ENCODE measurements around the gene PWWP2B. TPM values are rescaled to one million over a fixed set of nuclear protein-coding genes. Genes with fewer than 3 reads are reported as not detected.

The PWWP2B gene
- total and polyA plus RNA-seq, 2 experiments from 2014 or later = 11.8 to 35.7 TPM

- no peaks in the 10 kb centered on the region for H3K9me3 ChIP-seq (ENCODE audit: low read depth)
- H3K27ac ChIP-seq = peak overlapping the region; percentile 39
- DNase-seq (ENCODE audit: low read depth in 1 of 2, low spot score in 1 of 2) = peak in 1 of 2 donors; percentile 21
- H3K4me3 ChIP-seq = no peak overlapping the region
- no peaks in the 10 kb centered on the region for H3K4me1 ChIP-seq (ENCODE audit: low read depth)
- TF ChIP-seq, protein P1, sequence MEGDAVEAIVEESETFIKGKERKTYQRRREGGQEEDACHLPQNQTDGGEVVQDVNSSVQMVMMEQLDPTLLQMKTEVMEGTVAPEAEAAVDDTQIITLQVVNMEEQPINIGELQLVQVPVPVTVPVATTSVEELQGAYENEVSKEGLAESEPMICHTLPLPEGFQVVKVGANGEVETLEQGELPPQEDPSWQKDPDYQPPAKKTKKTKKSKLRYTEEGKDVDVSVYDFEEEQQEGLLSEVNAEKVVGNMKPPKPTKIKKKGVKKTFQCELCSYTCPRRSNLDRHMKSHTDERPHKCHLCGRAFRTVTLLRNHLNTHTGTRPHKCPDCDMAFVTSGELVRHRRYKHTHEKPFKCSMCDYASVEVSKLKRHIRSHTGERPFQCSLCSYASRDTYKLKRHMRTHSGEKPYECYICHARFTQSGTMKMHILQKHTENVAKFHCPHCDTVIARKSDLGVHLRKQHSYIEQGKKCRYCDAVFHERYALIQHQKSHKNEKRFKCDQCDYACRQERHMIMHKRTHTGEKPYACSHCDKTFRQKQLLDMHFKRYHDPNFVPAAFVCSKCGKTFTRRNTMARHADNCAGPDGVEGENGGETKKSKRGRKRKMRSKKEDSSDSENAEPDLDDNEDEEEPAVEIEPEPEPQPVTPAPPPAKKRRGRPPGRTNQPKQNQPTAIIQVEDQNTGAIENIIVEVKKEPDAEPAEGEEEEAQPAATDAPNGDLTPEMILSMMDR (IDR thresholded peaks at IDR 0.05; ENCODE audit: low read depth, low read length) = no peak
- no peaks in the 10 kb centered on the region for H3K27me3 ChIP-seq
- H3K36me3 ChIP-seq = peaks cover 9% of the 10 kb centered on the region
These were observed 32.9 kb upstream of the PWWP2B start for GRCh38 chr10:132363921-132364593.

DNA sequence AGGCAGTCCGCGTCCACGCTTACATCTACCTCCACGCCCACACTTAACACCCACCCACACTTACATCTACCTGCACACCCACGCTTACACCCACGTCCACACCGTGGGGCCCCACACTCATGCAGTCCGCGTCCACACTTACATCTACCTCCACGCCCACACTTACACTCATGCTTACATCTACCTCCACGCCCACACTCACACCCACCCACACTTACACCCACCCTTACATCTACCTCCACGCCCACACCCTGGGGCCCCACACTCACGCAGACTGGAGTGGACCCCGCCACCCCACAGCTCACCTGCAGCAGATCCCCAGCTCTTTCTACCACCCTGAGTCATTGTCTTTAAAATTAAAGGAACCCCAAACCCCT is 32.4 kb upstream of the PWWP2B start:
- H3K27ac ChIP-seq = no peak overlapping the region

DNA sequence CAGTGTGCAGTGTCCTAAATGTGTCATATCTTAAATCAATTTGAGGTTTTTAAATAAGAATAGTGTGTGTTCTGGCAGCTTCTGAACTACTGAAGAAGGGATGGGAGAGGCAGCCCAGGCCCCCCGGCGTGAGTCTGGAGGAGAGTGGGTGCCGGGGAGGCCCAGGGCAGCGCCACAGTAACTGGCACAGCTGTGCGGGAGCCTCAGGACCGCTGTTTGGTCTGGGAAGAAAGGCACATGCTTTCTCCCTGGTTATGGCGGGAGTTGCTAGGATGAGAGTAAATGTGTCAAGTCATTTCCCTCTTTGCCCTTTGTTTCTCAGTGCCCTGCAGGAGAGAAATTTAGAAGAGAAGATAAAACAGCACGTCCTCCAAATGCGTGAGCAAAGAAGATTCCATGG is 31.9 kb upstream of the PWWP2B start:
- H3K36me3 ChIP-seq = peaks cover 9% of the 10 kb centered on the region
- H3K27me3 ChIP-seq = no peaks in the 10 kb centered on the region
- H3K9me3 ChIP-seq (ENCODE audit: low read depth) = no peaks in the 10 kb centered on the region
- H3K4me3 ChIP-seq = no peak overlapping the region
- no peak overlapping the region for H3K27ac ChIP-seq
- TF ChIP-seq, protein P1 (IDR thresholded peaks at IDR 0.05; ENCODE audit: low read depth, low read length) = no peak
- DNase-seq (ENCODE audit: low read depth in 1 of 2, low spot score in 1 of 2) = no peak
- no peaks in the 10 kb centered on the region for H3K4me1 ChIP-seq (ENCODE audit: low read depth)

More for the DNA sequence above, 32.4 kb upstream of the PWWP2B start:
- Histone ChIP-seq H3K9me3 (ENCODE audit: low read depth) (no peaks in the 10 kb centered on the region), H3K36me3 (peaks cover 9% of the 10 kb centered on the region), H3K4me3 (no peak overlapping the region), H3K4me1 (ENCODE audit: low read depth) (no peaks in the 10 kb centered on the region), H3K27me3 (no peaks in the 10 kb centered on the region)
- DNase-seq (ENCODE audit: low read depth in 1 of 2, low spot score in 1 of 2) = no peak
- TF ChIP-seq, protein P1 (IDR thresholded peaks at IDR 0.05; ENCODE audit: low read depth, low read length) = no peak

DNA sequence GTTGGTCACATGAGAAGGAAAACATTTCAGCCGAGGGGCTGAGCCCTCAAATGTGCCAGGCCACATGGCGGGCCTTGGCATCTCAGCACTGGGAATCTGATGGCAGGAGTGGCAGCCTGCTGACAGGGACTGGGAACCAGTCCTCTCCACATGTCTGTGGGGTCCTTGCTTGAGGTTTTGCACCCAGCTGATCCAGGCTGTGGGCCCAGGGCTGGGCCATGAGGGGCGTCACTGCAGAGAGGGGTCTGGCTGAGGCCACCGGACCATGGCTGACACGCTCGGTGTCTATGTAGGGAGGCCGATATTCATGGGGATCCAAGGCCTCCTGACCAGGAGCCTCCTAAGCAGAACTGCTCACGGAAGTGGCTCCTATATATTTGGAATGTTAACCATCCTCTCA is 31.0 kb upstream of the PWWP2B start:
- no peak overlapping the region for H3K27ac ChIP-seq
- TF ChIP-seq, protein P1 (IDR thresholded peaks at IDR 0.05; ENCODE audit: low read depth, low read length) = no peak
- peaks cover 9% of the 10 kb centered on the region for H3K36me3 ChIP-seq
- H3K27me3 ChIP-seq = no peaks in the 10 kb centered on the region
- H3K4me1 ChIP-seq (ENCODE audit: low read depth) = no peaks in the 10 kb centered on the region
- H3K9me3 ChIP-seq (ENCODE audit: low read depth) = no peaks in the 10 kb centered on the region
- no peak overlapping the region for H3K4me3 ChIP-seq
- DNase-seq (ENCODE audit: low read depth in 1 of 2, low spot score in 1 of 2) = no peak

GRCh38 chr10:132366499-132366898 is 30.5 kb upstream of the PWWP2B start:
- H3K9me3 ChIP-seq (ENCODE audit: low read depth) = no peaks in the 10 kb centered on the region
- no peak overlapping the region for H3K27ac ChIP-seq
- no peaks in the 10 kb centered on the region for H3K27me3 ChIP-seq
- DNase-seq (ENCODE audit: low read depth in 1 of 2, low spot score in 1 of 2) = no peak
- TF ChIP-seq, protein P1 (IDR thresholded peaks at IDR 0.05; ENCODE audit: low read depth, low read length) = no peak
- H3K4me3 ChIP-seq = no peak overlapping the region
- H3K36me3 ChIP-seq = peaks cover 9% of the 10 kb centered on the region
- H3K4me1 ChIP-seq (ENCODE audit: low read depth) = no peaks in the 10 kb centered on the region
